ENCODE measurements around the gene KYNU. TPM values are rescaled to one million over a fixed set of nuclear protein-coding genes. Genes with fewer than 3 reads are reported as not detected.
"Not testable (repeated sequence)": the region's sequence is repeated elsewhere in the genome, so short reads cannot be mapped to it uniquely, and the experiment has no call there.

KYNU gene
- total and polyA plus RNA-seq, 3 donors from 2014 or later, result 4.5 to 31.9 (median 6.8) TPM

GRCh38 chr2:142946941-142947340 is 69.5 kb downstream of the KYNU start:
- H3K4me3 ChIP-seq, result no peak overlapping the region
- intact Hi-C loops (cut with DNase I; ENCODE audit: low total_unique reads), result no loop called here
- DNase-seq, result no peak
- 84 to 90% methylated on average over 1 of the region's 1 CpG for WGBS, 2 donors
- H3K4me1 ChIP-seq, result no peaks in the 10 kb centered on the region
- no peaks in the 10 kb centered on the region for H3K27me3 ChIP-seq
- no peaks in the 10 kb centered on the region for H3K9me3 ChIP-seq
- TF ChIP-seq POLR2A (IDR thresholded peaks at IDR 0.05), result no peak
- TF ChIP-seq CTCF (IDR thresholded peaks at IDR 0.05), result no peak
- no peaks in the 10 kb centered on the region for H3K36me3 ChIP-seq (ENCODE audit: low read depth, missing control alignments)
- H3K27ac ChIP-seq, result no peak overlapping the region

GRCh38 chr2:142948723-142949122 is 71.3 kb downstream of the KYNU start:
- H3K36me3 ChIP-seq (ENCODE audit: low read depth, missing control alignments); H3K27me3 ChIP-seq; H3K4me3 ChIP-seq; H3K27ac ChIP-seq; H3K9me3 ChIP-seq; intact Hi-C loops (cut with DNase I; ENCODE audit: low total_unique reads); DNase-seq; H3K4me1 ChIP-seq: not testable (repeated sequence)
- WGBS, 2 donors, result 85 to 92% methylated on average over 2 of the region's 2 CpGs

- H3K27ac ChIP-seq; H3K4me1 ChIP-seq; H3K27me3 ChIP-seq; DNase-seq; H3K4me3 ChIP-seq; H3K36me3 ChIP-seq (ENCODE audit: low read depth, missing control alignments); intact Hi-C loops (cut with DNase I; ENCODE audit: low total_unique reads); H3K9me3 ChIP-seq: not testable (repeated sequence)
- WGBS, 2 donors, result 92 to 93% methylated on average over 2 of the region's 2 CpGs
Observed at GRCh38 chr2:142950323-142950722, 72.9 kb downstream of the KYNU start.

- H3K27me3 ChIP-seq, result no peaks in the 10 kb centered on the region
- H3K4me1 ChIP-seq, result no peaks in the 10 kb centered on the region
- TF ChIP-seq POLR2A (IDR thresholded peaks at IDR 0.05), result no peak
- TF ChIP-seq CTCF (IDR thresholded peaks at IDR 0.05), result no peak
- H3K9me3 ChIP-seq, result no peaks in the 10 kb centered on the region
- no peak overlapping the region for H3K4me3 ChIP-seq
- no peak for DNase-seq
- intact Hi-C loops (cut with DNase I; ENCODE audit: low total_unique reads), result no loop called here
- H3K27ac ChIP-seq, result no peak overlapping the region
- H3K36me3 ChIP-seq (ENCODE audit: low read depth, missing control alignments), result no peaks in the 10 kb centered on the region
Observed at GRCh38 chr2:142951190-142952007, 73.9 kb downstream of the KYNU start.

GRCh38 chr2:142952018-142952417 is 74.6 kb downstream of the KYNU start:
- Histone ChIP-seq H3K4me3 (no peak overlapping the region), H3K27ac (no peak overlapping the region), H3K9me3 (no peaks in the 10 kb centered on the region), H3K4me1 (no peaks in the 10 kb centered on the region), H3K36me3 (ENCODE audit: low read depth, missing control alignments) (no peaks in the 10 kb centered on the region), H3K27me3 (no peaks in the 10 kb centered on the region)
- TF ChIP-seq POLR2A (IDR thresholded peaks at IDR 0.05) (no peak), CTCF (IDR thresholded peaks at IDR 0.05) (no peak)
- intact Hi-C loops (cut with DNase I; ENCODE audit: low total_unique reads), result no loop called here
- WGBS, 2 donors, result 86 to 90% methylated on average over 3 of the region's 3 CpGs
- no peak for DNase-seq
